GM12874 (cell line): ENCODE results near the gene PLET1.

Experiments used
- CTCF ChIP-seq: IDR thresholded peaks from 2 replicates; pipeline ENCODE4 v1.5.1; 2011; ENCODE audit warnings: low read depth, mild to moderate bottlenecking, control low read depth, low read length, moderate library complexity; ENCODE audit not compliant: insufficient read depth

Gene PLET1

GRCh38 chr11:112221274-112221835 is 39.3 kb downstream of the PLET1 start:
- TF ChIP-seq CTCF = no peak

- peak; percentile 61; the same call in 1 of the 2 replicates for TF ChIP-seq CTCF
These were observed 41.0 kb downstream of the PLET1 start for GRCh38 chr11:112219476-112220232.

DNA sequence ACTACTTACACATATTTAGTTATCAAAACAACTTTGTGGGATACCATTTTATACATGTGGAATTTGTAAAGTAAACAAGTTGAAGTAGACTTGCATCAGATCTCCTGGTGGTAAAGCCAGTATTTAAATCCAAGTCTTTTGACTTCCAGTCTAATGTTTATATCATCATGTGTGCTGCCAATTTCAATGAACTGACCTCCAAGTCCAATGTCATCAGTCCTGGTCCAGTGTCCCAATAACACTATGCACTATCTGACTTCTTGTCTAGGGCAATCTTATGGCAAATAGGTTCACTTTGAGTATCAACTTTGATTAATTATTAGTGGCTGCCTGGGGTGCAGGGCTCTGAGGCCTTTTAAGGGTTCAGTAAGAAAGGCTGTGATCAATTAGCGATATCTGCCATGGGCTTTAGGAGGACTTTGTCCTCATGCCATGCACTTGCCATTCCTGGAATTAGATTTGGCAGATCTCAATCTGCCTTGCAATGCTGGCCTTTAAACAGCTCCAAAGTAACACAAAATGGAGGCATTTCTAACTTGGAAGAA is 44.0 kb downstream of the PLET1 start:
- TF ChIP-seq CTCF = no peak

DNA sequence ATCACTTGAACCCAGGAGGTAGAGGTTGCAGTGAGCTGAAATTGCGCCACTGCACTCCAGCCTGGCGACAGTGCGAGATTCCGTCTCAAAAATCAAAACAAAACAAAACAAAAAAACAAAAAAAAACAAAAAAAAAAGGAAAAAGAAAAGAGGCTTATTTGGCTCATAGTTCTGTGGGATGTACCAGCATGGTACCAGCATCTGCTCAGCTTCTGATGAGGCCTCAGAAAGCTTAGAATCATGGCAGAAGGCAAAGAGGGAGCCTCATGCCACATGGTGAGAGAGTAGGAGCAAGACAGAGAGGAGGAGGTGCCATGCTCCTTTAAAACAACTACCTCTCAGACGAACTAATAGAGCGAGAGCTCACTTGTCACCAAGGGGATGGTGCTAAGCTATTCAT is 45.0 kb downstream of the PLET1 start:
- no peak for TF ChIP-seq CTCF

DNA sequence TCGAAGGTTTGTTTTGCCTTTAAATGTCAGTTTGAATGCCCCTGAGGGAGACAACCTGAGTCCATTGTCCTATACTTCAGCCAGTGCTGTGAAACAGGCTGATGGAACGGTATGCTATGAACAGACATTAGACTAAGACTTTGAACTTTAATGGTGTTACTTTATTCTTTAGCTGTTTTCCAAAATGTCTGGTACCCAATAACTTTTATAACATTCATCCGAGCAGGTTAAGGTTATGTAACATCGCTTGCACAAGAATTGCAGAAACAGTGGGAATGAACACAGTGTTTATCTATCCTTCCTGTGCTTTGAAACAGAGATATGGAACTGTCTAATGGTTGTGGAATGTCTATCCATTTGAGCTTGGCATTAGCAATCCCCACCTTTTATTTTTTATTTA is 46.9 kb downstream of the PLET1 start:
- TF ChIP-seq CTCF = no peak

GRCh38 chr11:112212710-112213109 is 48.0 kb downstream of the PLET1 start:
- no peak for TF ChIP-seq CTCF

- no peak for TF ChIP-seq CTCF
These were observed 48.4 kb downstream of the PLET1 start for GRCh38 chr11:112212290-112212689.
